Testis (tissue), 3 donors: ENCODE measurements around the gene HOXC6. TPM values are rescaled to one million over a fixed set of nuclear protein-coding genes. Genes with fewer than 3 reads are reported as not detected.

Source experiments
- DNase-seq: peaks from one replicate; pipeline ENCODE4 v3.0.0-alpha.2; 2019
- H3K27ac ChIP-seq, 2 donors: fragments of 200-600 bp; sonication (generic); one replicate each; pipeline ENCODE4 v1.5.1; 2019
- H3K27me3 ChIP-seq: fragments of 200-600 bp; sonication (generic); one replicate; pipeline ENCODE4 v1.5.1; 2019
- H3K36me3 ChIP-seq: fragments of 200-600 bp; sonication (generic); one replicate; pipeline ENCODE4 v1.5.1; 2017; ENCODE audit warnings: low read depth; ENCODE audit errors: missing control alignments
- H3K4me1 ChIP-seq: fragments of 200-600 bp; sonication (generic); one replicate; pipeline ENCODE4 v1.5.1; 2019
- H3K4me3 ChIP-seq, 2 donors: fragments of 200-600 bp; sonication (generic); one replicate each; pipeline ENCODE4 v1.5.1; 2017 to 2019
- H3K9me3 ChIP-seq: fragments of 200-600 bp; sonication (generic); one replicate; pipeline ENCODE4 v1.5.1; 2017
- POLR2A ChIP-seq: fragments of 450-650 bp; IDR thresholded peaks from one replicate; pipeline ENCODE4 v1.6.1; 2017; ENCODE audit warnings: antibody characterized with exemption, mild to moderate bottlenecking, moderate library complexity
- WGBS, 2 donors: methylation state at CpG; one replicate each; pipeline ENCODE4 v1.1.5; 2018; 5-methylcytosine and 5-hydroxymethylcytosine counted together
- intact Hi-C: fragments of 100-400 bp; cut with DNase I; formaldehyde crosslinking; loops from one replicate; pipeline ENCODE4 v1.15.1; 2023; ENCODE audit warnings: low total_unique reads
- polyA plus RNA-seq: library from polyadenylated mRNA; stranded (reverse); fragments of 350-450 nt; fragmentation: Illumina TruSeq; extraction: RNeasy Lipid Tissue Mini Kit (QIAGEN cat#74804); gene quantifications from one replicate; pipeline ENCODE4 v1.2.3, GENCODE V29; 2014; ENCODE audit warnings: low read depth, low replicate concordance; ENCODE audit not compliant: insufficient read depth
- total RNA-seq, 2 donors: library from RNA; depleted of rRNA; stranded (reverse); fragments of >200 nt; gene quantifications; one replicate each; pipeline ENCODE4 v1.2.3, GENCODE V29; 2016
- TF ChIP-seq, protein P1 (sequence below), 3 experiments: fragments of 450-650 bp in 2 of 3; fragments of 200-600 bp in 1 of 3; sonication (generic) in 1 of 3; IDR thresholded peaks; one replicate each; pipeline ENCODE4 v1.5.1; 2016 to 2019; ENCODE audit warnings: antibody characterized with exemption in 3 of 3, mild to moderate bottlenecking in 2 of 3, moderate library complexity in 1 of 3

HOXC6 gene
- total and polyA plus RNA-seq, 3 donors from 2014 or later: 1.9 to 5.4 (median 4.0) TPM

DNA sequence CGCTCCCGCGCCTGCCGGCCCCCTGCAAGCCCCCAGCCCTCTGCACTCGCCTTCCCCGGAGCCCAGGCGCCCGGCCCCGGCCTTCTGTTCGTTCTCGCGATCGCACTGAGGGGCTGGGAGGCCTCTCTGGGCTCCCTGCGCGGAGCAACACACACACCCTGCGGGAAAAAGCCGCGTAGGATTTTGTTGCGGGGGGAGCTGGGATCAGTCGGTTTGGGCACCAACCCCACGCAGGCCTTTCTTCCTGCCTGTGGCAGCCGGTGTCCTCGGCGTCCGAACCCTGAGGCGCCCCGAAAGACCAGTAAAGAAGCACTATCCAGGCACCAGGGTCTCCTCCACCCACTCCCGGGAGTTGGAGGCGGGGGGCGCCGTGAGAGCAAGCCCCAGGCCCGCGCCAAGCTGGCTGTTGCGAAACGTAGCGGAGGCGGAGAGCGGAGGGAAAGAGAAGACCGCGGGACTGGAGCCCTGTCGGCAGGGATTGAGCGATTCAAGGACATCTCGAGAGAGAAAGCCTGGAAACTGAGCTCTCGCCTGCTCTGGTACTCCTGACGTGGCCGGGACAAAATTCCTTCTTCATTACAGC is 2.7 kb downstream of the HOXC6 start:
- DNase-seq: peak; percentile 51
- Histone ChIP-seq H3K27me3 (no peaks in the 10 kb centered on the region), H3K27ac (peak overlapping the region; percentile 80 to 89), H3K9me3 (no peaks in the 10 kb centered on the region), H3K36me3 (no peaks in the 10 kb centered on the region), H3K4me3 (peak overlapping the region; percentile 39 to 51), H3K4me1 (peaks cover 26% of the 10 kb centered on the region)
- WGBS, 2 donors: 13 to 29% methylated on average over 34 to 46 of the region's 46 CpGs
- intact Hi-C loops: loop anchor here (5.0 kb wide), 1 partner anchor 161 kb away; no protein-coding TSS in a partner anchor
- TF ChIP-seq POLR2A: no peak
- TF ChIP-seq, protein P1, sequence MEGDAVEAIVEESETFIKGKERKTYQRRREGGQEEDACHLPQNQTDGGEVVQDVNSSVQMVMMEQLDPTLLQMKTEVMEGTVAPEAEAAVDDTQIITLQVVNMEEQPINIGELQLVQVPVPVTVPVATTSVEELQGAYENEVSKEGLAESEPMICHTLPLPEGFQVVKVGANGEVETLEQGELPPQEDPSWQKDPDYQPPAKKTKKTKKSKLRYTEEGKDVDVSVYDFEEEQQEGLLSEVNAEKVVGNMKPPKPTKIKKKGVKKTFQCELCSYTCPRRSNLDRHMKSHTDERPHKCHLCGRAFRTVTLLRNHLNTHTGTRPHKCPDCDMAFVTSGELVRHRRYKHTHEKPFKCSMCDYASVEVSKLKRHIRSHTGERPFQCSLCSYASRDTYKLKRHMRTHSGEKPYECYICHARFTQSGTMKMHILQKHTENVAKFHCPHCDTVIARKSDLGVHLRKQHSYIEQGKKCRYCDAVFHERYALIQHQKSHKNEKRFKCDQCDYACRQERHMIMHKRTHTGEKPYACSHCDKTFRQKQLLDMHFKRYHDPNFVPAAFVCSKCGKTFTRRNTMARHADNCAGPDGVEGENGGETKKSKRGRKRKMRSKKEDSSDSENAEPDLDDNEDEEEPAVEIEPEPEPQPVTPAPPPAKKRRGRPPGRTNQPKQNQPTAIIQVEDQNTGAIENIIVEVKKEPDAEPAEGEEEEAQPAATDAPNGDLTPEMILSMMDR (IDR thresholded peaks at IDR 0.05): no peak

DNA sequence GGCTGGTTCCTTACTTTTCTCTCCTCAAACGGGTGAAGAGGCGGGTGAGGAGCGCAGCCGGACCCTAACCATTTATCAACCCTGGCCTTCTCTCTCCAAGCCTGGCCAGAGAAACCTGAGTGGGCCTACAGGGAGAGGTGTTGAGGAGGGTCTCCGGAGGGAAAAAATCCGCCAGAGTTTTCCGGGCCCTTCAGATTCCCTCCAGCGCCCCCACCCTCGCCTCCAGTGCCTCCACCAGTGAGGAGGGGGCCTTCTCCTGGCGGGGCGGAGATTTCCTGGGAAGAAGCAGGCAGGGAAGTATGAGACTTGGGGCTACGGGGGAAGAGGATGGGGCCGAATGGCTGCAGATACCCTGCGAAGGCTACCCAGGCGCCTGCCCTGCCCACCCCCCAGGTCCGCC is 3.2 kb downstream of the HOXC6 start:
- Histone ChIP-seq H3K27me3 (no peaks in the 10 kb centered on the region), H3K36me3 (no peaks in the 10 kb centered on the region), H3K4me1 (peaks cover 26% of the 10 kb centered on the region), H3K27ac (peak overlapping the region; percentile 80 to 89), H3K9me3 (no peaks in the 10 kb centered on the region), H3K4me3 (peak overlapping the region in 1 of 2 donors; percentile 51)
- DNase-seq: no peak
- intact Hi-C loops: loop anchor here (5.0 kb wide), 1 partner anchor 161 kb away; no protein-coding TSS in a partner anchor
- 42 to 61% methylated on average over 11 to 16 of the region's 16 CpGs for WGBS, 2 donors
- TF ChIP-seq, protein P1 (IDR thresholded peaks at IDR 0.05): no peak
- no peak for TF ChIP-seq POLR2A

DNA sequence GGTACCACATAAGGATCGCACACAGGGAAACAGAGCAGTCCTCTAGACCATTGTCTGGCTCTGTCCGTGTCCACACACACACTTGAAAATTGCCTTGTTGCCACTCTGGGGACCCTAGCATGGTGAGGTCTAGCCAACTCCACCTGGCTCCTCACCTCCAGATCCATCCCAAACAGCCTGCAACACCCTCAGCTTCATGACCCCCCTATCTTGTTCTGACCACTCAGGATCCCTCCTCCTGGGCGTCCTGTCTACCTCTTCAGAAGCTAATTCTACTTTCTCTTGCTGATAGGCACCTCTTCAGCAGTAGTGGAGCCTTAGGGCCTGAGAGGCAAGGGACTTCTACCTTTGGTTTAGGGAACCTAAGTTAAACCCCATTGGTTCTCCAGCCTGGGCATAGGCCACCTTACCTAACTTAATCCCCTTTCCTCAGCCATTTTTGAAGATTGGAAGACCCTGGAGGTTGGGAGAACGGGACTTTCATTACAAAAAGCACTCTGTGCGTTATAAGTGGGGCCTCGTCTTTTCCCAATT is 3.9 kb downstream of the HOXC6 start:
- Histone ChIP-seq H3K4me3 (no peak overlapping the region), H3K4me1 (peaks cover 25% of the 10 kb centered on the region), H3K9me3 (no peaks in the 10 kb centered on the region), H3K36me3 (no peaks in the 10 kb centered on the region), H3K27ac (peak overlapping the region in 1 of 2 donors; percentile 89), H3K27me3 (no peaks in the 10 kb centered on the region)
- intact Hi-C loops: loop anchor here (5.0 kb wide), 1 partner anchor 160 kb away; no protein-coding TSS in a partner anchor
- TF ChIP-seq POLR2A: no peak
- TF ChIP-seq, protein P1 (IDR thresholded peaks at IDR 0.05): no peak
- no peak for DNase-seq
- 38 to 47% methylated on average over 6 of the region's 6 CpGs for WGBS, 2 donors

DNA sequence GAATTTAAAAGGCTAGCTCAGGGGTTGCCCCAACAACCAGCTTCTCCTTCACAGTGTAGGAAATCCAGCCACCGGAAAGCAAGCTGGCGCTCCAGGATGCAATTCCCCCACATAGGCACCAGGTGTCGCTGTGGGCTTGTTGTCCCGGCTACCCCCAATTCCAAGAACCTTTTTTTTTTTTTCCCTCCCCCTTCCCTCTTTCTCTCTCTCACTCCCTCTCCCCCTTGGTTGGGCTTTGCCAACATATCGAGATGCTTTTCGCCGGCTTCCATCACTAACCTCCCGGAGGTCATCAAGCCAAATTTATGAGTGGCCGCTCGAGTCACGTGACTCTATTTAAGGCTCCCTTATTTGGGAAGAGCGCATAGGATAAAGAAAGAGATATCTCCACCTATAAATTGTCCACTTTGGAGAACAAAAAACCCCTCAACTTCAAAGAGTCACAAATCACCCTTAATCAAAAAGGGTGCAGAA is 4.4 kb downstream of the HOXC6 start, which contains the start of gene HOXC5:
TSS of gene HOXC5 (plus strand) at position 424 of the 474 bp plus-strand sequence. CDS start 73 bp downstream, outside the sequence.
- Histone ChIP-seq H3K9me3 (no peaks in the 10 kb centered on the region), H3K4me1 (peaks cover 20% of the 10 kb centered on the region), H3K36me3 (no peaks in the 10 kb centered on the region), H3K27ac (peak within 1 kb of the TSS in 1 of 2 donors; percentile 89), H3K4me3 (peak within 1 kb of the TSS; percentile 29 to 52), H3K27me3 (no peaks in the 10 kb centered on the region)
- no peak for TF ChIP-seq POLR2A
- TF ChIP-seq, protein P1 (IDR thresholded peaks at IDR 0.05): peak; percentile 90 to 99 (median 96)
- peak; percentile 86 for DNase-seq
- intact Hi-C loops: loop anchor here (5.0 kb wide), 1 partner anchor 160 kb away; no protein-coding TSS in a partner anchor
- WGBS, 2 donors: 1 to 4% methylated on average over 12 of the region's 12 CpGs
